HepG2 (cell line): ENCODE measurements around the gene MED15. TPM values are rescaled to one million over a fixed set of nuclear protein-coding genes. Genes with fewer than 3 reads are reported as not detected.
A peak's percentile ranks its signal among the peaks of the same experiment; 100 is the strongest.

Source experiments
- ATAD3A ChIP-seq: sonication (generic); formaldehyde crosslinking; IDR thresholded peaks from 2 replicates; pipeline ENCODE4 v1.4.0; 2020; ENCODE audit warnings: missing genetic modification reagents
- GABPB1 ChIP-seq: IDR thresholded peaks from 2 replicates; pipeline ENCODE4 v1.6.1; 2016; ENCODE audit warnings: mild to moderate bottlenecking, missing genetic modification reagents, moderate library complexity, missing compliant biosample characterization
- HES4 ChIP-seq: sonication (generic); formaldehyde crosslinking; IDR thresholded peaks from 2 replicates; pipeline ENCODE4 v1.9.0; 2021; ENCODE audit warnings: mild to moderate bottlenecking, missing genetic modification reagents, borderline replicate concordance
- NBN ChIP-seq: fragments of 450-650 bp; conservative IDR thresholded peaks from 2 replicates; pipeline ENCODE4 v1.6.1; 2017
- NCOR1 ChIP-seq: fragments of 200-600 bp; sonication (generic); IDR thresholded peaks from 2 replicates; pipeline ENCODE4 v1.7.0; 2017; ENCODE audit warnings: antibody characterized with exemption, low read length, borderline replicate concordance
- SMARCE1 ChIP-seq: fragments of 450-650 bp; IDR thresholded peaks from 2 replicates; pipeline ENCODE4 v1.6.1; 2017; ENCODE audit warnings: borderline replicate concordance
- SPEN ChIP-seq: sonication (generic); formaldehyde crosslinking; IDR thresholded peaks from 2 replicates; pipeline ENCODE4 v1.5.1; 2020; ENCODE audit warnings: low read depth, mild to moderate bottlenecking, missing genetic modification reagents
- SRY ChIP-seq: sonication (generic); formaldehyde crosslinking; IDR thresholded peaks from 2 replicates; pipeline ENCODE4 v1.8.0; 2022; ENCODE audit warnings: mild to moderate bottlenecking, missing genetic modification reagents
- TGIF2 ChIP-seq: IDR thresholded peaks from 2 replicates; pipeline ENCODE4 v1.6.1; 2016; ENCODE audit warnings: control low read depth, missing compliant biosample characterization
- ZBTB21 ChIP-seq: sonication (generic); formaldehyde crosslinking; IDR thresholded peaks from 2 replicates; pipeline ENCODE4 v1.4.0; 2020; ENCODE audit warnings: missing genetic modification reagents
- ZC3H4 ChIP-seq: sonication (generic); formaldehyde crosslinking; IDR thresholded peaks from 2 replicates; pipeline ENCODE4 v1.4.0; 2020; ENCODE audit warnings: missing genetic modification reagents, borderline replicate concordance
- ZFP36 ChIP-seq: fragments of 150-350 bp; IDR thresholded peaks from 2 replicates; pipeline ENCODE4 v1.6.1; 2018; ENCODE audit warnings: borderline replicate concordance, low read length, low read depth; ENCODE audit not compliant: partially characterized antibody
- ZKSCAN8 ChIP-seq: IDR thresholded peaks from 2 replicates; pipeline ENCODE4 v1.6.1; 2016; ENCODE audit warnings: borderline replicate concordance, missing genetic modification reagents, missing compliant biosample characterization
- ZNF225 ChIP-seq: sonication (generic); formaldehyde crosslinking; IDR thresholded peaks from 2 replicates; pipeline ENCODE4 v1.4.0; 2020; ENCODE audit warnings: mild to moderate bottlenecking, missing genetic modification reagents
- ZNF546 ChIP-seq: sonication (generic); formaldehyde crosslinking; conservative IDR thresholded peaks from 2 replicates; pipeline ENCODE4 v1.8.1; 2023; ENCODE audit warnings: mild to moderate bottlenecking, missing genetic modification reagents
- ZNF652 ChIP-seq: IDR thresholded peaks from 2 replicates; pipeline ENCODE4 v1.6.1; 2016; ENCODE audit warnings: low read depth, borderline replicate concordance
- ZNF713 ChIP-seq: sonication (generic); formaldehyde crosslinking; IDR thresholded peaks from 2 replicates; pipeline ENCODE4 v1.4.0; 2020; ENCODE audit warnings: mild to moderate bottlenecking, missing genetic modification reagents
- ZNF816 ChIP-seq: sonication (generic); formaldehyde crosslinking; IDR thresholded peaks from 2 replicates; pipeline ENCODE4 v1.8.0; 2022; ENCODE audit warnings: missing genetic modification reagents, mild to moderate bottlenecking, borderline replicate concordance
- ZNF841 ChIP-seq: sonication (generic); formaldehyde crosslinking; IDR thresholded peaks from 2 replicates; pipeline ENCODE4 v1.8.1; 2023; ENCODE audit warnings: missing genetic modification reagents, borderline replicate concordance
- ZNF891 ChIP-seq: sonication (generic); formaldehyde crosslinking; IDR thresholded peaks from 2 replicates; pipeline ENCODE4 v1.5.0; 2020; ENCODE audit warnings: mild to moderate bottlenecking, missing genetic modification reagents
- ZSCAN12 ChIP-seq: sonication (generic); formaldehyde crosslinking; IDR thresholded peaks from 2 replicates; pipeline ENCODE4 v1.9.0; 2021; ENCODE audit warnings: mild to moderate bottlenecking, missing genetic modification reagents
- ZSCAN25 ChIP-seq: sonication (generic); formaldehyde crosslinking; IDR thresholded peaks from 2 replicates; pipeline ENCODE4 v1.8.0; 2022; ENCODE audit warnings: mild to moderate bottlenecking, missing genetic modification reagents
- polyA plus RNA-seq, 8 experiments: library from polyadenylated mRNA; depleted of rRNA in 3 of 8; stranded (reverse) in 7 of 8; unstranded in 1 of 8; fragments of >200 nt; fragmentation: Illumina TruSeq in 4 of 8; extraction: Trizol in 4 of 8; gene quantifications; 2 replicates each; pipeline versions ENCODE4 v1.2.1 to v1.2.3, GENCODE V29; 2011 to 2016; ENCODE audit warnings: low read depth in 4 of 8, missing spikeins in 1 of 8, mixed read lengths in 1 of 8; ENCODE audit not compliant: insufficient read depth in 1 of 8
- total RNA-seq, 5 experiments: library from RNA; depleted of rRNA; stranded (reverse); fragments of >200 nt; fragmentation: Illumina TruSeq; extraction: Trizol; gene quantifications; 2 replicates each; pipeline ENCODE4 v1.2.3, GENCODE V29; 2016; ENCODE audit warnings: low read depth in 1 of 5
- TF ChIP-seq, protein P1 (sequence below): IDR thresholded peaks from 2 replicates; pipeline ENCODE4 v1.6.1; 2016; ENCODE audit warnings: missing compliant biosample characterization, missing genetic modification reagents, borderline replicate concordance
- TF ChIP-seq, protein P2 (sequence below): fragments of 450-650 bp; IDR thresholded peaks from 2 replicates; pipeline ENCODE4 v1.6.1; 2016
- TF ChIP-seq, protein P3 (sequence below): sonication (generic); formaldehyde crosslinking; IDR thresholded peaks from 2 replicates; pipeline ENCODE4 v1.8.0; 2022; ENCODE audit warnings: missing genetic modification reagents, mild to moderate bottlenecking, borderline replicate concordance
- TF ChIP-seq, protein P4 (sequence below): sonication (generic); formaldehyde crosslinking; IDR thresholded peaks from 2 replicates; pipeline ENCODE4 v1.5.1; 2020; ENCODE audit warnings: missing genetic modification reagents, mild to moderate bottlenecking, borderline replicate concordance

The MED15 gene
- total and polyA plus RNA-seq, 2 of the 13 experiments (the other 11 are each of a cell fraction or from before 2014, with no cell fraction given), result 14.3 to 27.0 TPM

DNA sequence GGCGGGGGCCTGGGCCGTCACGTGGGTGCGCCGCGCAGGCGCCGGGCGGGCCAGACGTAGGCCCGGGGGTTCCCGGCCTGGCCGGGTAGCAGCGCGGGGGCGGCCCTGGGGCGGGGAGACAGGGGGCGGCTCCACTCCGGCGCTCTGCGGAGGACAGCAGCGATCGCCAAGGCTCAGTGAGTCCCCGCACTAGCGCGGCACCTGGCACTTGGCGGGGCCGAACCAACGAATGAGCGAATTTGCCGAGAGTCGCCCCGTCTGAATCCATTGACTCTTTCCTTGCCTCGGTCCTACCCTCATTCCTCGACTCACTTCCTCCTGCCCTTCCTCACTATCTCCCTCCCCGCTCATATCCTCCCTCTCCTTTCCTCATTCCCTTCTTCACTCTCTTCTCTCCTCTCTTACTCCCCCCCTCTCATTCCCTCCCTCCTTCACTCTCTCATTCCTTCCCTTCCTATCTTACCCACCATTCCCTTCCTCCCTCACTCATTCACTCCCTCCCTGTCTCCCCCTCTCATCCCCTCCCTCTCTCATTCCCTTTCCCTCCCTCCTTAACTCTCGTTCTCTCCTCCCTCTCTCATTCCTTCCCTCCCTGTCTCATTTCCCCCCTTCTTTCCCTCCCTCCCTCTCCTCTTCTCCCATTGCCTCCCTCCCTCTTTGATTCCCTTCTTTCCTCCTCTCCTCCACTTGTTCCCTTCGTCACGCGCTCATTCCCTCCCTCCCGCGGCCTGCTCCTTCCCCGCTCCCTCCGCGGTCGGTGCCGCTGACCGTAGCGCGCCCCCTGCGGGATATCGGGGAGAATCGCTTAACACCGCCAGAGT lies 11.3 kb upstream of the MED15 start (continued):
- no peak for TF ChIP-seq ZNF816 (CRISPR knock-in tag)
- no peak for TF ChIP-seq SMARCE1
- 0 out of 2 replicates have a peak, but pooled peaks have one; percentile 14 for TF ChIP-seq SPEN (CRISPR knock-in tag)
- TF ChIP-seq, protein P1, sequence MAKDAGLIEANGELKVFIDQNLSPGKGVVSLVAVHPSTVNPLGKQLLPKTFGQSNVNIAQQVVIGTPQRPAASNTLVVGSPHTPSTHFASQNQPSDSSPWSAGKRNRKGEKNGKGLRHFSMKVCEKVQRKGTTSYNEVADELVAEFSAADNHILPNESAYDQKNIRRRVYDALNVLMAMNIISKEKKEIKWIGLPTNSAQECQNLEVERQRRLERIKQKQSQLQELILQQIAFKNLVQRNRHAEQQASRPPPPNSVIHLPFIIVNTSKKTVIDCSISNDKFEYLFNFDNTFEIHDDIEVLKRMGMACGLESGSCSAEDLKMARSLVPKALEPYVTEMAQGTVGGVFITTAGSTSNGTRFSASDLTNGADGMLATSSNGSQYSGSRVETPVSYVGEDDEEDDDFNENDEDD (CRISPR knock-in tag), result peak; percentile 89
- no peak for TF ChIP-seq ZNF841 (CRISPR knock-in tag)
- TF ChIP-seq ZNF891 (CRISPR knock-in tag), result no peak
- peak; percentile 67; the same call in 1 of the 2 replicates for TF ChIP-seq ZSCAN25 (CRISPR knock-in tag)
- TF ChIP-seq ZFP36, result no peak
- TF ChIP-seq TGIF2, result 0 out of 2 replicates have a peak, but pooled peaks have one; percentile 13
- TF ChIP-seq, protein P2, sequence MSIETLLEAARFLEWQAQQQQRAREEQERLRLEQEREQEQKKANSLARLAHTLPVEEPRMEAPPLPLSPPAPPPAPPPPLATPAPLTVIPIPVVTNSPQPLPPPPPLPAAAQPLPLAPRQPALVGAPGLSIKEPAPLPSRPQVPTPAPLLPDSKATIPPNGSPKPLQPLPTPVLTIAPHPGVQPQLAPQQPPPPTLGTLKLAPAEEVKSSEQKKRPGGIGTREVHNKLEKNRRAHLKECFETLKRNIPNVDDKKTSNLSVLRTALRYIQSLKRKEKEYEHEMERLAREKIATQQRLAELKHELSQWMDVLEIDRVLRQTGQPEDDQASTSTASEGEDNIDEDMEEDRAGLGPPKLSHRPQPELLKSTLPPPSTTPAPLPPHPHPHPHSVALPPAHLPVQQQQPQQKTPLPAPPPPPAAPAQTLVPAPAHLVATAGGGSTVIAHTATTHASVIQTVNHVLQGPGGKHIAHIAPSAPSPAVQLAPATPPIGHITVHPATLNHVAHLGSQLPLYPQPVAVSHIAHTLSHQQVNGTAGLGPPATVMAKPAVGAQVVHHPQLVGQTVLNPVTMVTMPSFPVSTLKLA, result no peak
- no peak for TF ChIP-seq ZBTB21 (CRISPR knock-in tag)
- peak; percentile 68; the same call in 1 of the 2 replicates for TF ChIP-seq ZNF652 (CRISPR knock-in tag)
- no peak for TF ChIP-seq ZNF225 (CRISPR knock-in tag)
- TF ChIP-seq HES4 (CRISPR knock-in tag), result no peak
- TF ChIP-seq ZSCAN12, result no peak
- TF ChIP-seq SRY, result no peak
- no peak for TF ChIP-seq ZNF713 (CRISPR knock-in tag)
- TF ChIP-seq ZC3H4 (CRISPR knock-in tag), result no peak
- TF ChIP-seq, protein P3, sequence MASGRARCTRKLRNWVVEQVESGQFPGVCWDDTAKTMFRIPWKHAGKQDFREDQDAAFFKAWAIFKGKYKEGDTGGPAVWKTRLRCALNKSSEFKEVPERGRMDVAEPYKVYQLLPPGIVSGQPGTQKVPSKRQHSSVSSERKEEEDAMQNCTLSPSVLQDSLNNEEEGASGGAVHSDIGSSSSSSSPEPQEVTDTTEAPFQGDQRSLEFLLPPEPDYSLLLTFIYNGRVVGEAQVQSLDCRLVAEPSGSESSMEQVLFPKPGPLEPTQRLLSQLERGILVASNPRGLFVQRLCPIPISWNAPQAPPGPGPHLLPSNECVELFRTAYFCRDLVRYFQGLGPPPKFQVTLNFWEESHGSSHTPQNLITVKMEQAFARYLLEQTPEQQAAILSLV (CRISPR knock-in tag), result no peak
- TF ChIP-seq NBN, result 0 out of 2 replicates have a peak, but pooled peaks have one; percentile 75
- TF ChIP-seq, protein P4, sequence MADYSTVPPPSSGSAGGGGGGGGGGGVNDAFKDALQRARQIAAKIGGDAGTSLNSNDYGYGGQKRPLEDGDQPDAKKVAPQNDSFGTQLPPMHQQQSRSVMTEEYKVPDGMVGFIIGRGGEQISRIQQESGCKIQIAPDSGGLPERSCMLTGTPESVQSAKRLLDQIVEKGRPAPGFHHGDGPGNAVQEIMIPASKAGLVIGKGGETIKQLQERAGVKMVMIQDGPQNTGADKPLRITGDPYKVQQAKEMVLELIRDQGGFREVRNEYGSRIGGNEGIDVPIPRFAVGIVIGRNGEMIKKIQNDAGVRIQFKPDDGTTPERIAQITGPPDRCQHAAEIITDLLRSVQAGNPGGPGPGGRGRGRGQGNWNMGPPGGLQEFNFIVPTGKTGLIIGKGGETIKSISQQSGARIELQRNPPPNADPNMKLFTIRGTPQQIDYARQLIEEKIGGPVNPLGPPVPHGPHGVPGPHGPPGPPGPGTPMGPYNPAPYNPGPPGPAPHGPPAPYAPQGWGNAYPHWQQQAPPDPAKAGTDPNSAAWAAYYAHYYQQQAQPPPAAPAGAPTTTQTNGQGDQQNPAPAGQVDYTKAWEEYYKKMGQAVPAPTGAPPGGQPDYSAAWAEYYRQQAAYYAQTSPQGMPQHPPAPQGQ (CRISPR knock-in tag), result no peak
- no peak for TF ChIP-seq NCOR1
- 0 out of 2 replicates have a peak, but pooled peaks have one; percentile 45 for TF ChIP-seq ZKSCAN8
- TF ChIP-seq GABPB1 (CRISPR knock-in tag), result peak; percentile 44
- no peak for TF ChIP-seq ATAD3A
- no peak for TF ChIP-seq ZNF546 (CRISPR knock-in tag)
